Measurements from ENCODE around the gene CCDC146. TPM values are rescaled to one million over a fixed set of nuclear protein-coding genes. Genes with fewer than 3 reads are reported as not detected.

The CCDC146 gene
- total and polyA plus RNA-seq, 2 of the 13 experiments (the other 11 are each of a cell fraction or from before 2014, with no cell fraction given), result 2.4 to 4.1 TPM

- no peaks in the 10 kb centered on the region for H3K79me2 ChIP-seq (ENCODE audit: insufficient read depth, low read length)
- no peak for FAIRE-seq
- H3K4me3 ChIP-seq (replicated peaks in 1 of 3; ENCODE audit: insufficient read depth in 1 of 3, low read depth in 2 of 3, low read length in 3 of 3), result no peak overlapping the region
- no peaks in the 10 kb centered on the region for H4K20me1 ChIP-seq (ENCODE audit: insufficient read depth, low read length)
- no peak for TF ChIP-seq TIGD3 (CRISPR knock-in tag; IDR thresholded peaks at IDR 0.05; ENCODE audit: borderline replicate concordance)
- no peak for TF ChIP-seq ZNF260 (CRISPR knock-in tag; IDR thresholded peaks at IDR 0.05; ENCODE audit: borderline replicate concordance, low read depth)
- TF ChIP-seq KDM5B (CRISPR knock-in tag; IDR thresholded peaks at IDR 0.05; ENCODE audit: borderline replicate concordance), result no peak
- TF ChIP-seq NCOA1 (CRISPR knock-in tag; IDR thresholded peaks at IDR 0.05), result no peak
- TF ChIP-seq ZNF337 (CRISPR knock-in tag; IDR thresholded peaks at IDR 0.05; ENCODE audit: borderline replicate concordance, low read depth), result no peak
- no peak for TF ChIP-seq ZNF143 (CRISPR knock-in tag; IDR thresholded peaks at IDR 0.05)
- TF ChIP-seq, protein P1, sequence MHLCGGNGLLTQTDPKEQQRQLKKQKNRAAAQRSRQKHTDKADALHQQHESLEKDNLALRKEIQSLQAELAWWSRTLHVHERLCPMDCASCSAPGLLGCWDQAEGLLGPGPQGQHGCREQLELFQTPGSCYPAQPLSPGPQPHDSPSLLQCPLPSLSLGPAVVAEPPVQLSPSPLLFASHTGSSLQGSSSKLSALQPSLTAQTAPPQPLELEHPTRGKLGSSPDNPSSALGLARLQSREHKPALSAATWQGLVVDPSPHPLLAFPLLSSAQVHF (CRISPR knock-in tag; IDR thresholded peaks at IDR 0.05), result no peak
- TF ChIP-seq ZFY (CRISPR knock-in tag; IDR thresholded peaks at IDR 0.05), result no peak
- TF ChIP-seq, protein P2, sequence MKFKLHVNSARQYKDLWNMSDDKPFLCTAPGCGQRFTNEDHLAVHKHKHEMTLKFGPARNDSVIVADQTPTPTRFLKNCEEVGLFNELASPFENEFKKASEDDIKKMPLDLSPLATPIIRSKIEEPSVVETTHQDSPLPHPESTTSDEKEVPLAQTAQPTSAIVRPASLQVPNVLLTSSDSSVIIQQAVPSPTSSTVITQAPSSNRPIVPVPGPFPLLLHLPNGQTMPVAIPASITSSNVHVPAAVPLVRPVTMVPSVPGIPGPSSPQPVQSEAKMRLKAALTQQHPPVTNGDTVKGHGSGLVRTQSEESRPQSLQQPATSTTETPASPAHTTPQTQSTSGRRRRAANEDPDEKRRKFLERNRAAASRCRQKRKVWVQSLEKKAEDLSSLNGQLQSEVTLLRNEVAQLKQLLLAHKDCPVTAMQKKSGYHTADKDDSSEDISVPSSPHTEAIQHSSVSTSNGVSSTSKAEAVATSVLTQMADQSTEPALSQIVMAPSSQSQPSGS (CRISPR knock-in tag; IDR thresholded peaks at IDR 0.05), result no peak
- TF ChIP-seq TRIM22 (IDR thresholded peaks at IDR 0.05), result no peak
- no peak for TF ChIP-seq U2AF2 (IDR thresholded peaks at IDR 0.05; ENCODE audit: low read depth, low read length)
- TF ChIP-seq ZNF609 (CRISPR knock-in tag; IDR thresholded peaks at IDR 0.05; ENCODE audit: borderline replicate concordance), result no peak
- TF ChIP-seq GFI1 (CRISPR knock-in tag; IDR thresholded peaks at IDR 0.05; ENCODE audit: borderline replicate concordance), result no peak
- TF ChIP-seq MXI1 (IDR thresholded peaks at IDR 0.05; ENCODE audit: borderline replicate concordance, low read depth, low read length), result no peak
- CTCF ChIA-PET (ENCODE audit: low intra/inter-chr PET ratio, low total read pairs), result no interaction called here
- BruUV-seq (replicated peaks), result no TSS peak
- 0 out of 5 replicates have a peak, but pooled peaks cover 0 to 3% of the 10 kb centered on the region in 2 experiments for H3K36me3 ChIP-seq (replicated peaks in 1 of 2; ENCODE audit: control insufficient read depth in 1 of 2, insufficient read depth in 2 of 2, low read length in 2 of 2)
- no peak overlapping the region for H2AFZ ChIP-seq (ENCODE audit: low read length)
- no peaks in the 10 kb centered on the region for H3K9me3 ChIP-seq (ENCODE audit: low read length)
- no peak for ATAC-seq
- no peak overlapping the region for H3K9ac ChIP-seq (ENCODE audit: insufficient read depth, low read depth, low read length)
- H3K4me1 ChIP-seq (ENCODE audit: insufficient read depth, low read length), result peaks cover 12% of the 10 kb centered on the region
- H3K4me2 ChIP-seq (ENCODE audit: low read depth, low read length), result no peak overlapping the region
- no peak overlapping the region for H3K27ac ChIP-seq (ENCODE audit: extremely low read length, insufficient read depth, low read length)
- in situ Hi-C loops (cut with HindIII; ENCODE audit: extremely low pct_ligation_motif_present, low pct_unique_long_range_greater_than_20kb), result no loop called here
- no peak for DNase-seq (ENCODE audit: low spot score)
- POLR2A ChIA-PET, result no interaction called here
- WGBS (ENCODE audit: low lambda C conversion rate), result 89% methylated on average over 5 of the region's 5 CpGs
- intact Hi-C loops (cut with micrococcal nuclease; ENCODE audit: unreplicated experiment), result no loop called here
- H3K27me3 ChIP-seq (ENCODE audit: control insufficient read depth in 1 of 2, insufficient read depth in 2 of 2, low read length in 2 of 2), result no peaks in the 10 kb centered on the region
These were observed 217.3 kb downstream of the CCDC146 start for GRCh38 chr7:77339726-77340125.
